ENCODE data around the gene SCARF2.
"Not testable (repeated sequence)": the region's sequence is repeated elsewhere in the genome, so short reads cannot be mapped to it uniquely, and the experiment has no call there.

Gene SCARF2

GRCh38 chr22:20413217-20414058 lies 24.2 kb downstream of the SCARF2 start:
- no peak for DNase-seq (ENCODE audit: low spot score)

DNA sequence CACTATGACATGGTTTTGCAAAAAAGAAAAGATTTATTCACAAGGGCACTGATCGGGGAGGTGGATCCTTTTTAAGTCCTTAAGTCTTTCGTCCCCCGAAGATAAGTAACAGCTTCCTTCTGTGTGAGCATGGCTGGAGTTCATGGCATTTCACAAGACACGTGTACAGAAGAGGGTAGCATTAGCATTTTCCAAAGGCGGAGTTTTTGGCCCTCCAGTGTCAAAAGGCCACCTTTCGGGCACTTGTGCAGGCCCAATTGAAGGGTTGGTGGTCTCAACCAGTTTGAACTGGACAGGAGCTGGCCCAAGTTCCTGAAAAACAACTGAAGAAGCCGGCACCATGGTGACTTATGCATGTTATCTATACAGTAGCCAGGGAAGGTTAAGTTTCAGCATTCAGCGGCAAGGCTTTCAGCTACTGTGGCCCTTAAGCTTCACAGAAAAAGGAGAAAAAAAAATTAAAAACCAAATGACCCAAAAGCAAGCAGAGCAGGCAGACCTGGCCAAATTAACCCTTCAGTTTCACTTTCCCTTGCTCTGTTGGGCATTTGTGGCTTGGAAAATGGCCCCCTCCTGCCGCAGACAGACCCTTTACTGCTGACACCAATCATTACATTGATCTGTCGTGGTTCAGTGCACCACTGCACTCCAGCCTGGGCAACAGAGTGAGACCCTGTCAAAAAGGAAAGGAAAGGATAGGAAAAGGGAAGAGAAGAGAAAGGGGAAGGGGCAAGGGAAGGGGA lies 25.0 kb downstream of the SCARF2 start:
- no peak for DNase-seq (ENCODE audit: low spot score)

DNA sequence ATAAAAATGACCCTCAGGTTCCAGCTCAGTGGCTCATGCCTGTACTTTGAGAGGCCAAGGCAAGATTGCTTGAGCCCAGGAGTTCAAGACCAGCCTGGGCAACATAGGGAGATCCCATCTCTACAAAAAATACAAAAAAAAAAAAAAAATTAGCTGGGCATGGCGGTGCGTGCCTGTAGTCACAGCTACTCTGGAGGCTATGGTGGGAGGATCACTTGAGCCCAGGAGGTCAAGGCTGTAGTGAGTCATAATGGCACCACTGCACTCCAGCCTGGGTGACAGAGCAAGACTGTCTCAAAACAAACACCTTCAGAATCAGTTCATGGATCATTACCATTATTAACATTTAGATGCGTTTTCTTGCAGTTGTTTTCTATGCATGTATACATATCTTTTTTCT lies 28.2 kb downstream of the SCARF2 start:
- DNase-seq (ENCODE audit: low spot score): not testable (repeated sequence)

DNA sequence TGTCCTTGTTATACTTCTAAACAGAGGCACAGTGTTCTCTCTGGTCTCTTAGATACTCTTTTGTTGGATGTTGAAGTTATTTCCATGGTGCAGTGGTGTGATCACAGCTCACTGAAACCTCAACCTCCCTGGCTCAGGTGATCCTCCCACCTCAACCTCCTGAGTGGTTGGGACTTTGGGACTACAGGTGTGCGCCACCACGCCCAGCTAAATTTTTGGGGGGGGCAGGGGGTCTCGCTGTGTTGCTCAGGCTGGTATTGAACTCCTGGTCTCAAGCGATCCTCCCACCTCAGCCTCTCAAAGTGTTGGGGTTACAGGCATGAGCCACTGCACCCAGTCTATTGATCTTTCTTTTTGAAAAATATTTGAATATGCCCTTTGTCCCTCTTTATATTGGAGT lies 28.7 kb downstream of the SCARF2 start:
- no peak for DNase-seq (ENCODE audit: low spot score)

DNA sequence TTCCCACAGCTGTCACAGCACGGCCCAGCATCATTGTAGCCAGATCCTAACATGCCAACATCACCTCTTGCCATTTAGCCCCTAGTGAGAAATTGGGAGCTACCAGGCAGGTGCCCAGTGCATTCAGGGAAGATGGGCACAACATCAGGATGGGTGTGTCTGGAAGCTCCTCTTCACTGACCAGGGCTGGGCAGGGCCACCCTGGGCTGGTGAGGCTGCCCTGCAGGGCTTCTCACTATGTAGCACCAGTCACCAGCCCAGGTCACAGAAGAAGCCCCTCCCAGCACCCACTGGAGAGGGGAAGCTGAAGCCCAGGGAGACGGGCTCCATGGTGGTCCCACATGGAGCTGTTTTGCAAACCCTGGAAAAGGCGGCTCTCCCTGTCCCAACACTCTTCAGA lies 29.8 kb downstream of the SCARF2 start:
- no peak for DNase-seq (ENCODE audit: low spot score)

DNA sequence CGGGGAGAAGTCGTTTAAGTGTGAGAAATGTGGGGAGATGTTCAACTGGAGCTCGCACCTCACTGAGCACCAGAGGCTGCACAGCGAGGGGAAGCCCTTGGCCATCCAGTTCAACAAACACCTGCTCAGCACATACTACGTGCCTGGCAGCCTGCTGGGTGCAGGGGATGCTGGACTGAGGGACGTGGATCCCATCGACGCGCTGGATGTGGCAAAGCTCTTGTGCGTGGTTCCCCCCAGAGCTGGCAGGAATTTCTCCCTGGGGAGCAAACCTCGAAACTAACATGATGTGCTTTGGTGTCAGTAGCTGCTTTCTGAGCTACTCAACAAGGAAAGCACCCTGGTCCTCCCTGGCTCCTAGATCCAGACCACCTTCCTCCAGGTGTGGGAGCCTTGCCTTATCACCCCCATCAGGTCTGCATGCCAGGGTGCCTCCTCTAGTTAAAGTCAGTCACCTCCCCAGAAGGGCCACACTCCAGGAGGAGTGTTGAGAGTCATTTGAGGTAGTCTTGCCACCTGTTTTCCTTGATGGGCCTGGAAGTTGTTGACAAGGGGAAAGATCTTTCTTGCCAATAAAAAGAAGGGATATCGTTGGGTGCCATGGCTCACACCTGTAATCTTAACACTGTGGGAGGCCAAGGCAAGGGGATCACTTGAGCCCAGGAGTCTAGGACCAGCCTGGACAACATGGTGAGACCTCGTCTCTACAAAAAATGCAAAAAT lies 30.8 kb downstream of the SCARF2 start:
- DNase-seq (ENCODE audit: low spot score): no peak

GRCh38 chr22:20405931-20406685 lies 31.5 kb downstream of the SCARF2 start:
- no peak for DNase-seq (ENCODE audit: low spot score)

DNA sequence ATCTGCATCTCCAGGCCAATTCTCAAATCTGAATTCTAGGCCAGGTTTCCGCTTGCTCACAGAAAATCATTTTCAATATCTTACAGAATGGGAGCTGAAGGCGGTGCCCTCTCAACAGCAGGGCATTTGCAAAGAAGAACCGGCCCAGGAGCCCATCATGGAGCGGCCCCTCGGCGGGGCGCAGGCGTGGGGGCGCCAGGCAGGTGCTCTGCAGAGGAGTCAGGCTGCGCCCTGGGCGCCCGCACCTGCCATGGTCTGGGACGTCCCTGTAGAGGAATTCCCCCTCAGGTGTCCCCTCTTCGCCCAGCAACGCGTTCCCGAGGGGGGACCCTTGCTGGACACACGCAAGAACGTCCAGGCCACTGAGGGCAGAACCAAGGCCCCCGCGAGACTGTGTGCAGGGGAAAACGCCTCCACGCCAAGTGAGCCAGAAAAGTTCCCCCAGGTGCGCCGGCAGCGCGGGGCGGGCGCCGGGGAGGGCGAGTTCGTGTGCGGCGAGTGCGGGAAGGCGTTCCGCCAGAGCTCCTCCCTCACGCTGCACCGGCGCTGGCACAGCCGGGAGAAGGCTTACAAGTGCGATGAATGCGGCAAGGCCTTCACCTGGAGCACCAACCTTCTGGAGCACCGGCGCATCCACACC lies 32.2 kb downstream of the SCARF2 start:
- no peak for DNase-seq (ENCODE audit: low spot score)

DNA sequence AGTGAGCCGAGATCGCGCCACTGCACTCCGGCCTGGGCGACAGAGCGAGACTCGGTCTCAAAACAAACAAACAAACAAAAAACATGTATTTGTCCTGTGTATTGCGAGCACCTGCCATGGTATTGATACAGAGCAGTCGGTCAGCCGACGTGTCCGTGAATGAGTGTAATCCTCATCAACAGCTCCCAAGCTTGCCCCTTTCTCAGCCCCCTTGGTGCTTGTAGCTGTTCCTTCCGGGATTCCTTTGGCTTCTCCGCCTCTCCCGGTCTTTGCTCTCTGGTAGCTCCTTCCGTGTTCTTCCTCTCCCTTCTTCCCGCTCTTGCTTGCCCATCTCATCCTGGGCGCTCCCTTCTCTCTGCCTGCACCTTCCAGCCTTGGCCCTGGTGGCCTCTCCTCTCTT lies 32.7 kb downstream of the SCARF2 start:
- no peak for DNase-seq (ENCODE audit: low spot score)

GRCh38 chr22:20403779-20404140 lies 33.9 kb downstream of the SCARF2 start:
- no peak for DNase-seq (ENCODE audit: low spot score)

GRCh38 chr22:20402960-20403778 lies 34.5 kb downstream of the SCARF2 start:
- no peak for DNase-seq (ENCODE audit: low spot score)

- DNase-seq (ENCODE audit: low spot score): no peak
Observed at GRCh38 chr22:20401376-20402014, 36.1 kb downstream of the SCARF2 start.

GRCh38 chr22:20400606-20401375 lies 36.8 kb downstream of the SCARF2 start:
- no peak for DNase-seq (ENCODE audit: low spot score)

GRCh38 chr22:20399866-20400605 lies 37.6 kb downstream of the SCARF2 start:
- DNase-seq (ENCODE audit: low spot score): no peak

GRCh38 chr22:20398420-20398819 lies 39.2 kb downstream of the SCARF2 start:
- no peak for DNase-seq (ENCODE audit: low spot score)

DNA sequence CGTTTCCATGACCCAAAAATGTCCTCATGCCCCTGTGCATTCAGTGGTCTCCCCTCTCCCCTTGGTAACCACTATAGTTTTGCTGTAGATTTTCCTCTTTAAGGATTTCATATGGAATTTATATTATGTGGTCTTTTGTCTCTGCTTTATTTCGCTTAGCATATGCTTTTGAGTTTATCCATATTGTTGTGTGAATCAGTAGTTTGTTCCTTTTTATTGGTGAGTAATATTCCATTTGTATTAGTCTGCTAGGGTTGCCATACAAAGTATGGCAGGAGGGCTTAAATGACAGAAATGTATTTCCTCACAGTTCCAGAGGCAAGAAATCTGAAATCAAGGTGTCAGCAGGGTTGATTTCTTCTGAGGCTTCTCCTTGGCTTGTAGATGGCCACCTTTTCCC lies 40.1 kb downstream of the SCARF2 start:
- DNase-seq (ENCODE audit: low spot score): no peak

DNA sequence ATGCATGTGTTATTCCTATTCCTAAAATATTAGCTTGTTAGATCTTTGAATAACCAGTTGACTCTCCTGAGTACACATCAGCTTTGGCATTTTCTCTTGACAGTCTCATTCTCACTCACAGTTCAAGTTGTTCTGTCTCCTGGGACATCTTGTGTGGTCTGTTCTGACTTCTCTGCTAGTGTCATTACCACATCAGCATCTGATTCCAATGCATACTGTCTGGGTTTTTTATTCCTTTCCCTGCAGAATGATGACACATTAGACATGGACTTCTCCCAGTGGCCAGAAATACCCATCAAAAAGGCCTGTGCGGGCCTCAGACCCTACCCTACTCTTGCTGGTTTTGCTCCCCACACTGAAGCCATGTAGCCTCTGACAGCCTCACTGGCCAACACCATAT lies 41.0 kb downstream of the SCARF2 start:
- DNase-seq (ENCODE audit: low spot score): peak; percentile 50

DNA sequence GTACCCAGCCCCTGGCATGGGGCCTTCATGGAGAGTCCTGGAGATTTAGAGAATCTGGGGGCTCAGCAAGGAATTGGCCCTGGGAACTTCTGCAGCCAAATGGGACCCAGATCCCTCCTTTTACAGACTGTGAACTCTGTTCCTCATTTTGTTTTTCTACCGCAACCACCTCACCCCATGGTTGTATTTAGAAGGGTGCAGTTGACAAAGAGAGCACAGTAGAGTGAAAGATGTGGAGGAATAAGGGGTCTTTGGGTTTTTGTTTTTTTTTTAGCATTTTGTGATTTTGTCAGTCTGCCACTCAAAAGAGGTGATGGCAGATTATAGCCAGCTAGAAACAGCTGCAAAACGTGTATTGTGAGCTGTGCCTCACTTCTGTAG lies 41.7 kb downstream of the SCARF2 start:
- no peak for DNase-seq (ENCODE audit: low spot score)

All from AG08395 (cell line).